Hematopoietic multipotent progenitor cell treated with erythropoietin and hydrocortisone succinate and interleukin-3 and kit ligand, for 4 days (in vitro differentiated cells): ENCODE results near the gene DHX32.
A peak's percentile ranks its signal among the peaks of the same experiment; 100 is the strongest.
"Not testable (repeated sequence)": the region's sequence is repeated elsewhere in the genome, so short reads cannot be mapped to it uniquely, and the experiment has no call there.

Experiments used
- DNase-seq: peaks from one replicate; pipeline ENCODE4 v3.0.0-alpha.2; 2015

The DHX32 gene

GRCh38 chr10:125881192-125881591 is at the start of gene DHX32:
TSS of gene DHX32 (minus strand) at chr10:125881292. CDS start at chr10:125880824, 468 bp downstream.
- DNase-seq, result no peak

- no peak for DNase-seq
Observed at GRCh38 chr10:125929618-125930017, 48.5 kb upstream of the DHX32 start.

- DNase-seq, result no peak
Observed at GRCh38 chr10:125928928-125929585, 48.0 kb upstream of the DHX32 start.

- DNase-seq, result not testable (repeated sequence)
Observed at GRCh38 chr10:125927265-125927664, 46.2 kb upstream of the DHX32 start.

- no peak for DNase-seq
Observed at GRCh38 chr10:125926247-125926646, 45.2 kb upstream of the DHX32 start.

- no peak for DNase-seq
Observed at GRCh38 chr10:125925262-125925834, 44.3 kb upstream of the DHX32 start.

GRCh38 chr10:125921643-125922306 is 40.7 kb upstream of the DHX32 start:
- peak; percentile 18 for DNase-seq

GRCh38 chr10:125917704-125918361 is 36.7 kb upstream of the DHX32 start:
- DNase-seq, result not testable (repeated sequence)

GRCh38 chr10:125916977-125917376 is 35.9 kb upstream of the DHX32 start:
- DNase-seq, result no peak

- DNase-seq, result peak; percentile 87
Observed at GRCh38 chr10:125913277-125913676, 32.2 kb upstream of the DHX32 start.

GRCh38 chr10:125911990-125912389 is 30.9 kb upstream of the DHX32 start:
- DNase-seq, result no peak

GRCh38 chr10:125911145-125911544 is 30.1 kb upstream of the DHX32 start:
- DNase-seq, result no peak

GRCh38 chr10:125909491-125909890 is 28.4 kb upstream of the DHX32 start:
- not testable (repeated sequence) for DNase-seq

GRCh38 chr10:125908813-125909212 is 27.7 kb upstream of the DHX32 start:
- not testable (repeated sequence) for DNase-seq

GRCh38 chr10:125907598-125907997 is 26.5 kb upstream of the DHX32 start:
- peak; percentile 51 for DNase-seq

GRCh38 chr10:125905069-125905994 is 24.2 kb upstream of the DHX32 start:
- not testable (repeated sequence) for DNase-seq

GRCh38 chr10:125903135-125903640 is 22.1 kb upstream of the DHX32 start:
- DNase-seq, result not testable (repeated sequence)

GRCh38 chr10:125900963-125901362 is 19.9 kb upstream of the DHX32 start:
- DNase-seq, result not testable (repeated sequence)

- DNase-seq, result not testable (repeated sequence)
Observed at GRCh38 chr10:125897317-125897716, 16.2 kb upstream of the DHX32 start.

- peak; percentile 94 for DNase-seq
Observed at GRCh38 chr10:125896088-125896934, 15.2 kb upstream of the DHX32 start, which contains the start of gene FANK1. TSS of gene FANK1 (plus strand) at chr10:125896564. CDS start at chr10:125896643, 79 bp downstream.
